HepG2 (cell line): Measurements from ENCODE around the gene EEF1AKMT4. TPM values are rescaled to one million over a fixed set of nuclear protein-coding genes. Genes with fewer than 3 reads are reported as not detected.

Experiments used
- ATAC-seq: fragments of 200-7000 bp; cut with Tn5 transposase; 3 replicates; pipeline ENCODE4 v1.9.1; 2020; ENCODE audit warnings: mild to moderate bottlenecking, moderate library complexity
- BruUV-seq: library from RNA; stranded (reverse); fragments of 400-500 nt; replicated peaks from 2 replicates; lab custom pipeline; 2021; lab: Mats Ljungman, UMichigan
- CTCF ChIA-PET: fragments of 300-600 bp; formaldehyde crosslinking; extraction: SDS; loops from one replicate; lab custom pipeline; 2021; ENCODE audit warnings: low total read pairs, inconsistent platforms, low intra/inter-chr PET ratio; lab: Yijun Ruan, JAX
- POLR2A ChIA-PET: fragments of 350-600 bp; sonication (Branson Sonifier 250); formaldehyde crosslinking; loops from one replicate; lab custom pipeline; 2020; ENCODE audit warnings: antibody characterized with exemption, inconsistent platforms; lab: Yijun Ruan, JAX
- DNase-seq: peaks from one replicate; pipeline ENCODE4 v3.0.0-alpha.2; 2015; ENCODE audit warnings: low spot score
- FAIRE-seq: peaks from 3 replicates; lab custom pipeline; 2011; peaks lifted over from hg19 to GRCh38; lab: Jason Lieb, UNC
- H2AFZ ChIP-seq: one replicate; pipeline ENCODE4 v1.6.1; 2011; ENCODE audit warnings: low read length, inconsistent platforms
- H3K27ac ChIP-seq: fragments of 300-600 bp; 3 replicates; pipeline ENCODE4 v1.8.0; 2011; ENCODE audit warnings: mixed run types, mild to moderate bottlenecking, mixed read lengths, low read length, inconsistent platforms; ENCODE audit not compliant: insufficient read depth; ENCODE audit errors: extremely low read length
- H3K27me3 ChIP-seq, 2 experiments: fragments of 200-600 bp in 1 of 2; 2 replicates in 1 of 2; 3 replicates in 1 of 2; pipeline versions ENCODE4 v1.6.0 to v1.8.0; 2011; ENCODE audit warnings: low read length in 2 of 2, mild to moderate bottlenecking in 2 of 2, moderate library complexity in 2 of 2, inconsistent platforms in 1 of 2; ENCODE audit not compliant: insufficient read depth in 2 of 2, control insufficient read depth in 1 of 2
- H3K36me3 ChIP-seq, 2 experiments: fragments of 200-600 bp in 1 of 2; replicated peaks in 1 of 2; 2 replicates in 1 of 2; 3 replicates in 1 of 2; pipeline versions ENCODE4 v1.5.1 to v1.8.0; 2011; ENCODE audit warnings: low read length in 2 of 2, inconsistent platforms in 1 of 2; ENCODE audit not compliant: insufficient read depth in 2 of 2, control insufficient read depth in 1 of 2
- H3K4me1 ChIP-seq: 2 replicates; pipeline ENCODE4 v1.5.1; 2012; ENCODE audit warnings: low read length, inconsistent platforms; ENCODE audit not compliant: insufficient read depth
- H3K4me2 ChIP-seq: 2 replicates; pipeline ENCODE4 v1.6.0; 2011; ENCODE audit warnings: low read depth, low read length, inconsistent platforms
- H3K4me3 ChIP-seq, 3 experiments: fragments of 200-600 bp in 1 of 3; sonication (generic), shearing (Covaris generic) in 1 of 3; replicated peaks in 1 of 3; 2 replicates each; pipeline ENCODE4 v1.5.1; 2011 to 2016; ENCODE audit warnings: low read length in 3 of 3, inconsistent platforms in 2 of 3, low read depth in 2 of 3, mild to moderate bottlenecking in 2 of 3, control low read depth in 1 of 3, mixed read lengths in 1 of 3; ENCODE audit not compliant: insufficient read depth in 1 of 3
- H3K79me2 ChIP-seq: one replicate; pipeline ENCODE4 v1.6.1; 2011; ENCODE audit warnings: low read length, inconsistent platforms; ENCODE audit not compliant: insufficient read depth
- H3K9ac ChIP-seq: 2 replicates; pipeline ENCODE4 v1.6.0; 2011; ENCODE audit warnings: mild to moderate bottlenecking, low read depth, low read length, inconsistent platforms; ENCODE audit not compliant: insufficient read depth
- H3K9me3 ChIP-seq: 2 replicates; pipeline ENCODE4 v1.5.1; 2012; ENCODE audit warnings: mild to moderate bottlenecking, low read length
- H4K20me1 ChIP-seq: 2 replicates; pipeline ENCODE4 v1.6.0; 2011; ENCODE audit warnings: inconsistent platforms, mild to moderate bottlenecking, low read length, moderate library complexity; ENCODE audit not compliant: insufficient read depth
- BCL6 ChIP-seq: IDR thresholded peaks from 2 replicates; pipeline ENCODE4 v1.6.1; 2016; ENCODE audit warnings: missing genetic modification reagents, missing compliant biosample characterization
- CEBPG ChIP-seq: IDR thresholded peaks from 2 replicates; pipeline ENCODE4 v1.6.1; 2016
- HOXA5 ChIP-seq: sonication (generic); formaldehyde crosslinking; IDR thresholded peaks from 2 replicates; pipeline ENCODE4 v1.4.0; 2020; ENCODE audit warnings: missing genetic modification reagents
- JDP2 ChIP-seq: sonication (generic); formaldehyde crosslinking; IDR thresholded peaks from 2 replicates; pipeline ENCODE4 v1.8.1; 2022; ENCODE audit warnings: missing genetic modification reagents, borderline replicate concordance
- MYC ChIP-seq: sonication (generic); formaldehyde crosslinking; IDR thresholded peaks from 2 replicates; pipeline ENCODE4 v1.9.0; 2021; ENCODE audit warnings: missing genetic modification reagents, borderline replicate concordance
- ZFYVE20 ChIP-seq: sonication (generic); formaldehyde crosslinking; IDR thresholded peaks from 2 replicates; pipeline ENCODE4 v1.8.0; 2023; ENCODE audit warnings: low read depth, mild to moderate bottlenecking, moderate library complexity, missing genetic modification reagents, borderline replicate concordance
- ZNF160 ChIP-seq: sonication (generic); formaldehyde crosslinking; IDR thresholded peaks from 2 replicates; pipeline ENCODE4 v1.8.0; 2022; ENCODE audit warnings: mild to moderate bottlenecking, inconsistent platforms, missing genetic modification reagents
- ZNF333 ChIP-seq: sonication (generic); formaldehyde crosslinking; IDR thresholded peaks from 2 replicates; pipeline ENCODE4 v1.4.0; 2020; ENCODE audit warnings: mild to moderate bottlenecking, missing genetic modification reagents, borderline replicate concordance
- ZNF34 ChIP-seq: sonication (generic); formaldehyde crosslinking; IDR thresholded peaks from 2 replicates; pipeline ENCODE4 v1.4.0; 2020; ENCODE audit warnings: mild to moderate bottlenecking, missing genetic modification reagents, borderline replicate concordance
- ZNF660 ChIP-seq: sonication (generic); formaldehyde crosslinking; IDR thresholded peaks from 2 replicates; pipeline ENCODE4 v1.5.1; 2020; ENCODE audit warnings: mild to moderate bottlenecking, low read depth, missing genetic modification reagents, borderline replicate concordance
- ZNF839 ChIP-seq: sonication (generic); formaldehyde crosslinking; IDR thresholded peaks from 2 replicates; pipeline ENCODE4 v1.4.0; 2020; ENCODE audit warnings: missing genetic modification reagents, mild to moderate bottlenecking, borderline replicate concordance
- WGBS: methylation state at CpG from one replicate; pipeline ENCODE4 v1.1.6; 2017; ENCODE audit warnings: low lambda C conversion rate; 5-methylcytosine and 5-hydroxymethylcytosine counted together
- in situ Hi-C: cut with HindIII; loops from 2 replicates; pipeline ENCODE4 v1.10.0; 2017; ENCODE audit warnings: low pct_unique_long_range_greater_than_20kb; ENCODE audit not compliant: extremely low pct_ligation_motif_present
- intact Hi-C: fragments of 100-400 bp; cut with micrococcal nuclease; formaldehyde crosslinking; loops from one replicate; pipeline ENCODE4 v1.10.0; 2022; ENCODE audit not compliant: unreplicated experiment
- polyA plus RNA-seq, 8 experiments: library from polyadenylated mRNA; depleted of rRNA in 3 of 8; stranded (reverse) in 7 of 8; unstranded in 1 of 8; fragments of >200 nt; fragmentation: Illumina TruSeq in 4 of 8; extraction: Trizol in 4 of 8; gene quantifications; 2 replicates each; pipeline versions ENCODE4 v1.2.1 to v1.2.3, GENCODE V29; 2011 to 2016; ENCODE audit warnings: low read depth in 4 of 8, missing spikeins in 1 of 8, mixed read lengths in 1 of 8; ENCODE audit not compliant: insufficient read depth in 1 of 8
- total RNA-seq, 5 experiments: library from RNA; depleted of rRNA; stranded (reverse); fragments of >200 nt; fragmentation: Illumina TruSeq; extraction: Trizol; gene quantifications; 2 replicates each; pipeline ENCODE4 v1.2.3, GENCODE V29; 2016; ENCODE audit warnings: low read depth in 1 of 5

Gene EEF1AKMT4
- total and polyA plus RNA-seq, 2 of the 13 experiments (the other 11 are each of a cell fraction or from before 2014, with no cell fraction given): 13.1 to 15.8 TPM

DNA sequence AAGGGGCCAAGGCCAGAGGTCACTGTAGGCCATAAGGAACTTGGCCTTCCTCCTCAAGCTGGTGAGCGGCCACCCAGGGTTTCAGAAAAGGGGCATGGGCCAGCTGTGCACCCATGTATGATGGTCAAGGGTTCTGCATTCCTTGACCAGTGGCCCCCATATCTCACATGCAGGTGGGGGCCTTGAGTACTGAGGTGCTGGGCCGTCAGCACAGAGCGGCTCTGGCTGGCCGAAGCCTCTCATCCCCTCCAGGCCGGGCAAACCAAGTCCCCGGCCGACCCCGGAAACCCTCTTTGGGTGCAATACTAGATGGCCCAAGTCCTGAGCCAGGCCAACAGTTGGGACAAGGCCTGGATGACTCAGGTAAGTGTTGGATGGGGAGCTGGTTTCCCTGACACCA, 10.3 kb upstream of the EEF1AKMT4 start:
- H3K79me2 ChIP-seq: no peaks in the 10 kb centered on the region
- CTCF ChIA-PET: no interaction called here
- ATAC-seq (no peak), FAIRE-seq (no peak), DNase-seq (no peak)
- H3K9ac ChIP-seq: no peak overlapping the region
- 14% methylated on average over 1 of the region's 8 CpGs for WGBS
- peaks cover 8 to 46% of the 10 kb centered on the region in 2 experiments; a peak in 4 of 5 replicates for H3K27me3 ChIP-seq
- H3K4me3 ChIP-seq: no peak overlapping the region
- H3K36me3 ChIP-seq: peaks cover 9 to 12% of the 10 kb centered on the region in 2 experiments
- H3K4me2 ChIP-seq: no peak overlapping the region
- BruUV-seq: no TSS peak
- POLR2A ChIA-PET: interaction anchor here (1.3 kb wide), 1 partner anchor 12 kb away, joined by 3 read pairs; no protein-coding TSS in a partner anchor
- peaks cover 4% of the 10 kb centered on the region for H4K20me1 ChIP-seq
- H3K9me3 ChIP-seq: no peaks in the 10 kb centered on the region
- no peak overlapping the region for H3K27ac ChIP-seq
- in situ Hi-C loops (no loop called here), intact Hi-C loops (no loop called here)
- peaks cover 24% of the 10 kb centered on the region for H3K4me1 ChIP-seq
- no peak overlapping the region for H2AFZ ChIP-seq
- TF ChIP-seq HOXA5 (CRISPR knock-in tag): no peak
- no peak for TF ChIP-seq CEBPG (CRISPR knock-in tag)
- no peak for TF ChIP-seq ZNF660 (CRISPR knock-in tag)
- TF ChIP-seq ZNF839 (CRISPR knock-in tag): no peak
- TF ChIP-seq ZNF160: no peak
- no peak for TF ChIP-seq ZFYVE20
- no peak for TF ChIP-seq ZNF34
- no peak for TF ChIP-seq ZNF333
- no peak for TF ChIP-seq MYC (CRISPR knock-in tag)
- no peak for TF ChIP-seq JDP2
- TF ChIP-seq BCL6 (CRISPR knock-in tag): no peak
- TF ChIP-seq, all 625 proteins: peak for 0
